ENCODE data around the gene NFAM1. TPM values are rescaled to one million over a fixed set of nuclear protein-coding genes. Genes with fewer than 3 reads are reported as not detected.

The NFAM1 gene
- total RNA-seq, 1 donor: under 0.01 TPM

GRCh38 chr22:42471441-42471840 is 39.2 kb upstream of the NFAM1 start:
- H3K27ac ChIP-seq (ENCODE audit: low read depth, low read length): no peak overlapping the region
- no peak overlapping the region for H3K4me2 ChIP-seq (ENCODE audit: insufficient read depth, low read length)
- TF ChIP-seq, protein P1, sequence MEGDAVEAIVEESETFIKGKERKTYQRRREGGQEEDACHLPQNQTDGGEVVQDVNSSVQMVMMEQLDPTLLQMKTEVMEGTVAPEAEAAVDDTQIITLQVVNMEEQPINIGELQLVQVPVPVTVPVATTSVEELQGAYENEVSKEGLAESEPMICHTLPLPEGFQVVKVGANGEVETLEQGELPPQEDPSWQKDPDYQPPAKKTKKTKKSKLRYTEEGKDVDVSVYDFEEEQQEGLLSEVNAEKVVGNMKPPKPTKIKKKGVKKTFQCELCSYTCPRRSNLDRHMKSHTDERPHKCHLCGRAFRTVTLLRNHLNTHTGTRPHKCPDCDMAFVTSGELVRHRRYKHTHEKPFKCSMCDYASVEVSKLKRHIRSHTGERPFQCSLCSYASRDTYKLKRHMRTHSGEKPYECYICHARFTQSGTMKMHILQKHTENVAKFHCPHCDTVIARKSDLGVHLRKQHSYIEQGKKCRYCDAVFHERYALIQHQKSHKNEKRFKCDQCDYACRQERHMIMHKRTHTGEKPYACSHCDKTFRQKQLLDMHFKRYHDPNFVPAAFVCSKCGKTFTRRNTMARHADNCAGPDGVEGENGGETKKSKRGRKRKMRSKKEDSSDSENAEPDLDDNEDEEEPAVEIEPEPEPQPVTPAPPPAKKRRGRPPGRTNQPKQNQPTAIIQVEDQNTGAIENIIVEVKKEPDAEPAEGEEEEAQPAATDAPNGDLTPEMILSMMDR (IDR thresholded peaks at IDR 0.05; ENCODE audit: extremely low read depth, low read depth, low read length): no peak
- no peaks in the 10 kb centered on the region for H3K9me3 ChIP-seq (ENCODE audit: low read depth, low read length)
- no peaks in the 10 kb centered on the region for H3K4me1 ChIP-seq (ENCODE audit: insufficient read depth, low read length)
- peaks cover 3% of the 10 kb centered on the region for H3K27me3 ChIP-seq (ENCODE audit: insufficient read depth, low read length)
- no peaks in the 10 kb centered on the region for H4K20me1 ChIP-seq (ENCODE audit: insufficient read depth, low read length)
- no peak for DNase-seq (ENCODE audit: insufficient read length, low spot score, missing footprints)
- no peaks in the 10 kb centered on the region for H3K36me3 ChIP-seq (ENCODE audit: insufficient read depth, low read length)
- H2AFZ ChIP-seq (ENCODE audit: low read length): no peak overlapping the region
- no peaks in the 10 kb centered on the region for H3K79me2 ChIP-seq (ENCODE audit: insufficient read depth, low read length)
- no peak overlapping the region for H3K4me3 ChIP-seq (ENCODE audit: insufficient read depth, low read length)

GRCh38 chr22:42470366-42471082 is 38.3 kb upstream of the NFAM1 start:
- TF ChIP-seq, protein P1 (IDR thresholded peaks at IDR 0.05; ENCODE audit: extremely low read depth, low read depth, low read length): no peak
- peaks cover 3% of the 10 kb centered on the region for H3K27me3 ChIP-seq (ENCODE audit: insufficient read depth, low read length)

GRCh38 chr22:42468841-42469240 is 36.6 kb upstream of the NFAM1 start:
- H3K27me3 ChIP-seq (ENCODE audit: insufficient read depth, low read length): peaks cover 9% of the 10 kb centered on the region
- no peaks in the 10 kb centered on the region for H3K36me3 ChIP-seq (ENCODE audit: insufficient read depth, low read length)
- no peaks in the 10 kb centered on the region for H4K20me1 ChIP-seq (ENCODE audit: insufficient read depth, low read length)
- H3K9me3 ChIP-seq (ENCODE audit: low read depth, low read length): no peaks in the 10 kb centered on the region
- H3K4me3 ChIP-seq (ENCODE audit: insufficient read depth, low read length): no peak overlapping the region
- no peak overlapping the region for H2AFZ ChIP-seq (ENCODE audit: low read length)
- no peak overlapping the region for H3K4me2 ChIP-seq (ENCODE audit: insufficient read depth, low read length)
- H3K27ac ChIP-seq (ENCODE audit: low read depth, low read length): no peak overlapping the region
- TF ChIP-seq, protein P1 (IDR thresholded peaks at IDR 0.05; ENCODE audit: extremely low read depth, low read depth, low read length): no peak
- no peak for DNase-seq (ENCODE audit: insufficient read length, low spot score, missing footprints)
- no peaks in the 10 kb centered on the region for H3K79me2 ChIP-seq (ENCODE audit: insufficient read depth, low read length)
- no peaks in the 10 kb centered on the region for H3K4me1 ChIP-seq (ENCODE audit: insufficient read depth, low read length)

More at GRCh38 chr22:42470366-42471082, 38.3 kb upstream of the NFAM1 start:
- Histone ChIP-seq H3K27ac (ENCODE audit: low read depth, low read length) (no peak overlapping the region), H4K20me1 (ENCODE audit: insufficient read depth, low read length) (no peaks in the 10 kb centered on the region), H3K4me3 (ENCODE audit: insufficient read depth, low read length) (no peak overlapping the region), H3K4me2 (ENCODE audit: insufficient read depth, low read length) (no peak overlapping the region), H2AFZ (ENCODE audit: low read length) (no peak overlapping the region), H3K79me2 (ENCODE audit: insufficient read depth, low read length) (no peaks in the 10 kb centered on the region), H3K9me3 (ENCODE audit: low read depth, low read length) (no peaks in the 10 kb centered on the region), H3K36me3 (ENCODE audit: insufficient read depth, low read length) (no peaks in the 10 kb centered on the region), H3K4me1 (ENCODE audit: insufficient read depth, low read length) (no peaks in the 10 kb centered on the region)
- no peak for DNase-seq (ENCODE audit: insufficient read length, low spot score, missing footprints)

- H4K20me1 ChIP-seq (ENCODE audit: insufficient read depth, low read length): no peaks in the 10 kb centered on the region
- H3K27me3 ChIP-seq (ENCODE audit: insufficient read depth, low read length): peaks cover 52% of the 10 kb centered on the region
- H3K4me1 ChIP-seq (ENCODE audit: insufficient read depth, low read length): no peaks in the 10 kb centered on the region
- no peak overlapping the region for H3K4me2 ChIP-seq (ENCODE audit: insufficient read depth, low read length)
- no peak overlapping the region for H2AFZ ChIP-seq (ENCODE audit: low read length)
- DNase-seq (ENCODE audit: insufficient read length, low spot score, missing footprints): no peak
- TF ChIP-seq, protein P1 (IDR thresholded peaks at IDR 0.05; ENCODE audit: extremely low read depth, low read depth, low read length): no peak
- no peaks in the 10 kb centered on the region for H3K79me2 ChIP-seq (ENCODE audit: insufficient read depth, low read length)
- H3K27ac ChIP-seq (ENCODE audit: low read depth, low read length): no peak overlapping the region
- H3K36me3 ChIP-seq (ENCODE audit: insufficient read depth, low read length): no peaks in the 10 kb centered on the region
- no peak overlapping the region for H3K4me3 ChIP-seq (ENCODE audit: insufficient read depth, low read length)
- H3K9me3 ChIP-seq (ENCODE audit: low read depth, low read length): no peaks in the 10 kb centered on the region
Observed at GRCh38 chr22:42462016-42462415, 29.8 kb upstream of the NFAM1 start.
